ENCODE results near the gene SAMD5.

GRCh38 chr6:147503587-147503986, 4.9 kb upstream of the SAMD5 start:
- TF ChIP-seq BACH2 (CRISPR knock-in tag; IDR thresholded peaks at IDR 0.05; ENCODE audit: borderline replicate concordance) (no peak), CSDC2 (CRISPR knock-in tag; IDR thresholded peaks at IDR 0.05) (no peak), OSR1 (CRISPR knock-in tag; IDR thresholded peaks at IDR 0.05) (no peak), ZFP30 (CRISPR knock-in tag; IDR thresholded peaks at IDR 0.05) (no peak), TCF4 (CRISPR knock-in tag; IDR thresholded peaks at IDR 0.05; ENCODE audit: borderline replicate concordance) (no peak), RARB (CRISPR knock-in tag; IDR thresholded peaks at IDR 0.05) (no peak), ISL1 (CRISPR knock-in tag; IDR thresholded peaks at IDR 0.05) (no peak), ZFP3 (CRISPR knock-in tag; IDR thresholded peaks at IDR 0.05) (no peak), ZNF70 (CRISPR knock-in tag; IDR thresholded peaks at IDR 0.05) (no peak), ESRRG (CRISPR knock-in tag; IDR thresholded peaks at IDR 0.05) (no peak), PATZ1 (CRISPR knock-in tag; IDR thresholded peaks at IDR 0.05; ENCODE audit: borderline replicate concordance) (no peak), ARNTL (CRISPR knock-in tag; IDR thresholded peaks at IDR 0.05; ENCODE audit: borderline replicate concordance, low read depth) (no peak), CREB5 (CRISPR knock-in tag; IDR thresholded peaks at IDR 0.05; ENCODE audit: low read depth) (no peak)

All from SK-N-SH treated with all-trans-retinoic acid at 6 μM for 48 hours (cell line).